Sigmoid colon (tissue), 7 donors: ENCODE measurements around the gene HLA-DQB2. TPM values are rescaled to one million over a fixed set of nuclear protein-coding genes. Genes with fewer than 3 reads are reported as not detected.

ENCODE experiments used
- DNase-seq: peaks from one replicate; pipeline ENCODE4 v3.0.0-alpha.2; 2019
- H3K27ac ChIP-seq, 4 donors: fragments of 200-600 bp; sonication (generic); one replicate each; pipeline ENCODE4 v1.5.1; 2016 to 2019; ENCODE audit warnings: mild to moderate bottlenecking in 1 of 4
- H3K27me3 ChIP-seq, 3 donors: fragments of 200-600 bp; sonication (generic); one replicate each; pipeline ENCODE4 v1.5.1; 2019; ENCODE audit warnings: mild to moderate bottlenecking in 1 of 3
- H3K36me3 ChIP-seq, 4 donors: fragments of 200-600 bp; sonication (generic); one replicate each; pipeline ENCODE4 v1.5.1; 2016 to 2019
- H3K4me1 ChIP-seq, 4 donors: fragments of 200-600 bp; sonication (generic); one replicate each; pipeline ENCODE4 v1.5.1; 2017 to 2019
- H3K4me3 ChIP-seq, 4 donors: fragments of 200-600 bp; sonication (generic); one replicate each; pipeline ENCODE4 v1.5.1; 2017 to 2019; ENCODE audit warnings: mild to moderate bottlenecking in 2 of 4, moderate library complexity in 1 of 4
- H3K9me3 ChIP-seq, 4 donors: fragments of 200-600 bp in 3 of 4; sonication (generic) in 3 of 4; one replicate each; pipeline versions ENCODE4 v1.5.1 to v1.6.1; 2013 to 2019
- CTCF ChIP-seq, 4 experiments: fragments of 450-650 bp in 3 of 4; fragments of 200-600 bp in 1 of 4; IDR thresholded peaks; one replicate each; pipeline ENCODE4 v1.5.1; 2016 to 2019; ENCODE audit warnings: antibody characterized with exemption in 4 of 4, mild to moderate bottlenecking in 3 of 4, moderate library complexity in 2 of 4
- EP300 ChIP-seq, 4 donors: sonication (generic); formaldehyde crosslinking; IDR thresholded peaks; one replicate each; pipeline ENCODE4 v1.6.1; 2017; ENCODE audit warnings: antibody characterized with exemption in 4 of 4
- POLR2A ChIP-seq, 2 donors: fragments of 450-650 bp; IDR thresholded peaks; one replicate each; pipeline ENCODE4 v1.6.1; 2016; ENCODE audit warnings: antibody characterized with exemption in 2 of 2, mild to moderate bottlenecking in 2 of 2, moderate library complexity in 2 of 2
- POLR2AphosphoS5 ChIP-seq, 4 donors: sonication (generic); formaldehyde crosslinking; IDR thresholded peaks; one replicate each; pipeline ENCODE4 v1.6.1; 2017; ENCODE audit warnings: antibody characterized with exemption in 4 of 4
- intact Hi-C: fragments of 100-400 bp; cut with DNase I; formaldehyde crosslinking; loops from one replicate; pipeline ENCODE4 v1.15.1; 2023
- polyA plus RNA-seq, 3 donors: library from polyadenylated mRNA; stranded (reverse); fragments of 200-250 nt; gene quantifications; one replicate each; pipeline ENCODE4 v1.2.3, GENCODE V29; 2013
- small RNA-seq, 3 donors: library from RNA; depleted of rRNA; stranded (forward); fragments of <200 nt; gene quantifications; one replicate each; pipeline ENCODE3, GENCODE V24; 2016
- total RNA-seq, 4 donors: library from RNA; depleted of rRNA; stranded (reverse); fragments of >200 nt; gene quantifications; one replicate each; pipeline ENCODE4 v1.1.0, GENCODE V29; 2016
- donor health status: healthy with polysubstance abuse.
- donor health status: Bipolar disorder and iron deficiency.
- donor health status: healthy.

The HLA-DQB2 gene
- total and polyA plus RNA-seq, 7 donors = 0.41 to 1.1 (median 0.69) TPM; not detected in 2

DNA sequence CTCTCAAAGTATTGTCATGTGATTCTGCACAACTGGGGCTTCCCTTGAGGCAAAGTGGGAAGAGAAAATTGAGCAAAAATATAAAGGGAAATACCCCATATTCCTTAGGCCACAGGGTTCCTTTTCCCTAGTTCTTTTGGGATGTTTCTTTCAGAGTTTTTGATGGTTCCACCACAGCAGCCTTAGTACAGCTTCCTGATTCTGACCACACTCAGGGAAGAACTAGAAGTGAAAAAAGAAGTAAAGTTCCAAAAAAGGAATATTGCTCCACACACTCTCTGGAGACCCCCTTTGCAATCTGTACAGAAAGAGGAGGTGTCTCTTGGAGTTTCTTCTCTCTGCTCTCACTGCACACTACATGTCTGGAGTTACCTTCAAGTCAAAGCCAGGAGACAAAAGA lies 50.1 kb downstream of the HLA-DQB2 start:
- Histone ChIP-seq H3K4me3 (no peak overlapping the region), H3K27me3 (peaks cover 0 to 2% (median 0%) of the 10 kb centered on the region in 3 donors), H3K36me3 (no peaks in the 10 kb centered on the region), H3K9me3 (no peaks in the 10 kb centered on the region), H3K27ac (no peak overlapping the region), H3K4me1 (no peaks in the 10 kb centered on the region)
- intact Hi-C loops = no loop called here
- no peak for TF ChIP-seq POLR2AphosphoS5 (IDR thresholded peaks at IDR 0.05)
- no peak for DNase-seq

DNA sequence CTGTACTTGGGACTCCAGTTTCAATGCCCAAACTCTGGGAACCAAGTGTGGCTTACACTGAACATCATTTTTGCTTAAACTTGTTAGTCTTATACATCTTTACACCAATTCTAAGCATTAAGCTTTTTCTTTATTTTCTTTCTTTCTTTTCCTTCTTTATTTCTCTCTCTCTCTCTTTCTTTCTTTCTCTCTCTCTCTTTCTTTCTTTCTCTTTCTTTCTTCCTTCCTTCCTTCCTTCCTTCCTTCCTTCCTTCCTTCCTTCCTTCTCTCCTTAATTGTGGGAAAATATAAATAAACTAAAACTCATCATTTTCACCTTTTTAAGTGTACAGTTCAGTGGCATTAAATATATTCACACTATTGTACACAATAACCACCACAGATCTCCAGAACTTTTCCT lies 53.7 kb downstream of the HLA-DQB2 start:
- no peak for TF ChIP-seq POLR2A (IDR thresholded peaks at IDR 0.05)
- no peak for TF ChIP-seq POLR2AphosphoS5 (IDR thresholded peaks at IDR 0.05)
- no peak for TF ChIP-seq EP300 (IDR thresholded peaks at IDR 0.05)
- TF ChIP-seq CTCF (IDR thresholded peaks at IDR 0.05) = no peak
- H3K27ac ChIP-seq = no peak overlapping the region
- intact Hi-C loops = loop anchor here (10.0 kb wide), 1 partner anchor 465 kb away; no protein-coding TSS in a partner anchor
- no peaks in the 10 kb centered on the region for H3K27me3 ChIP-seq
- H3K4me1 ChIP-seq = no peaks in the 10 kb centered on the region
- no peak for DNase-seq
- no peaks in the 10 kb centered on the region for H3K9me3 ChIP-seq
- H3K4me3 ChIP-seq = no peak overlapping the region
- H3K36me3 ChIP-seq = no peaks in the 10 kb centered on the region

Small RNAs within 50 kb of the gene (small RNA-seq; reads per million reads assigned to genes)
- 0 reads per million in 3 donors for gene MIR3135B

Other genes with a start within 250 kb of the HLA-DQB2 start
- gene HLA-DRB5, start 233.2 kb downstream of the HLA-DQB2 start, total RNA-seq = 10 to 100 TPM in 1 of 4 donors, 1 to 10 TPM in 2, under 1 TPM in 1; 0.71 to 20.8 (median 1.6) TPM
- 10 to 100 TPM in 1 of 3 donors, 1 to 10 TPM in 1, not detected in 1; 2.1 to 13.6 TPM for gene HLA-DRB5, start 233.2 kb downstream of the HLA-DQB2 start, polyA plus RNA-seq
- gene HLA-DRB1, start 173.7 kb downstream of the HLA-DQB2 start, total RNA-seq = 10 to 100 TPM; 23.5 to 44.6 (median 27.7) TPM
- 100 to 1,000 TPM in 2 of 3 donors, 10 to 100 TPM in 1; 25.8 to 414 (median 158) TPM for gene HLA-DRB1, start 173.7 kb downstream of the HLA-DQB2 start, polyA plus RNA-seq
- 1 to 10 TPM in 3 of 4 donors, under 1 TPM in 1; 0.16 to 9.5 (median 4.0) TPM for gene HLA-DQA1, start 126.1 kb downstream of the HLA-DQB2 start, total RNA-seq
- gene HLA-DQA1, start 126.1 kb downstream of the HLA-DQB2 start, polyA plus RNA-seq = 100 to 1,000 TPM in 2 of 3 donors, 10 to 100 TPM in 1; 32.4 to 250 (median 129) TPM
- 1 to 10 TPM in 2 of 4 donors, under 1 TPM in 2; under 0.01 to 3.5 (median 1.7) TPM for gene HLA-DQB1, start 96.9 kb downstream of the HLA-DQB2 start, total RNA-seq
- 100 to 1,000 TPM in 1 of 3 donors, 10 to 100 TPM in 2; 36.6 to 182 (median 77.9) TPM for gene HLA-DQB1, start 96.9 kb downstream of the HLA-DQB2 start, polyA plus RNA-seq
- gene HLA-DQA2, start 22.1 kb downstream of the HLA-DQB2 start, total RNA-seq = 1 to 10 TPM in 2 of 4 donors, under 1 TPM in 1, not detected in 1; 0.36 to 1.7 (median 1.2) TPM
- under 1 TPM in 1 of 3 donors, not detected in 2; 0.17 TPM for gene HLA-DQA2, start 22.1 kb downstream of the HLA-DQB2 start, polyA plus RNA-seq
- 1 to 10 TPM in 1 of 4 donors, under 1 TPM in 1, not detected in 2; 0.68 to 1.8 TPM for gene HLA-DOB, start 53.5 kb upstream of the HLA-DQB2 start, total RNA-seq
- 10 to 100 TPM in 1 of 3 donors, 1 to 10 TPM in 2; 1.2 to 31.8 (median 1.6) TPM for gene HLA-DOB, start 53.5 kb upstream of the HLA-DQB2 start, polyA plus RNA-seq
- gene TAP2, start 75.2 kb upstream of the HLA-DQB2 start, total RNA-seq = 1 to 10 TPM; 5.9 to 9.2 (median 7.2) TPM
- gene TAP2, start 75.2 kb upstream of the HLA-DQB2 start, polyA plus RNA-seq = 10 to 100 TPM in 1 of 3 donors, 1 to 10 TPM in 2; 2.4 to 54.5 (median 3.0) TPM
- 10 to 100 TPM; 34.3 to 45.7 (median 40.7) TPM for gene PSMB8, start 80.5 kb upstream of the HLA-DQB2 start, total RNA-seq
- 100 to 1,000 TPM; 199 to 305 (median 286) TPM for gene PSMB8, start 80.5 kb upstream of the HLA-DQB2 start, polyA plus RNA-seq
- gene TAP1, start 90.2 kb upstream of the HLA-DQB2 start, total RNA-seq = 10 to 100 TPM; 22.5 to 35.0 (median 24.6) TPM
- 100 to 1,000 TPM in 1 of 3 donors, 10 to 100 TPM in 2; 11.4 to 211 (median 19.2) TPM for gene TAP1, start 90.2 kb upstream of the HLA-DQB2 start, polyA plus RNA-seq
- 10 to 100 TPM; 10.2 to 23.2 (median 13.8) TPM for gene PSMB9, start 90.7 kb upstream of the HLA-DQB2 start, total RNA-seq
- gene PSMB9, start 90.7 kb upstream of the HLA-DQB2 start, polyA plus RNA-seq = 100 to 1,000 TPM in 2 of 3 donors, 10 to 100 TPM in 1; 81.1 to 233 (median 129) TPM
- 10 to 100 TPM; 10.2 to 25.3 (median 11.5) TPM for gene HLA-DMB, start 177.5 kb upstream of the HLA-DQB2 start, total RNA-seq
- gene HLA-DMB, start 177.5 kb upstream of the HLA-DQB2 start, polyA plus RNA-seq = 100 to 1,000 TPM in 1 of 3 donors, 10 to 100 TPM in 2; 13.2 to 108 (median 90.5) TPM
- 10 to 100 TPM; 16.3 to 26.0 (median 20.2) TPM for gene HLA-DMA, start 189.6 kb upstream of the HLA-DQB2 start, total RNA-seq
- 100 to 1,000 TPM in 1 of 3 donors, 10 to 100 TPM in 2; 19.8 to 131 (median 57.1) TPM for gene HLA-DMA, start 189.6 kb upstream of the HLA-DQB2 start, polyA plus RNA-seq
- 100 to 1,000 TPM in 1 of 4 donors, 10 to 100 TPM in 3; 82.4 to 116 (median 87.7) TPM for gene BRD2, start 205.1 kb upstream of the HLA-DQB2 start, total RNA-seq
- 100 to 1,000 TPM in 1 of 3 donors, 10 to 100 TPM in 2; 60.6 to 135 (median 69.7) TPM for gene BRD2, start 205.1 kb upstream of the HLA-DQB2 start, polyA plus RNA-seq
- 1 to 10 TPM; 1.5 to 3.0 (median 2.3) TPM for gene HLA-DOA, start 246.1 kb upstream of the HLA-DQB2 start, total RNA-seq
- 10 to 100 TPM in 1 of 3 donors, 1 to 10 TPM in 2; 1.8 to 42.0 (median 6.5) TPM for gene HLA-DOA, start 246.1 kb upstream of the HLA-DQB2 start, polyA plus RNA-seq